Peyer's patch (tissue), 4 donors: ENCODE results near the gene ANP32B. TPM values are rescaled to one million over a fixed set of nuclear protein-coding genes. Genes with fewer than 3 reads are reported as not detected.
"Not testable (repeated sequence)": the region's sequence is repeated elsewhere in the genome, so short reads cannot be mapped to it uniquely, and the experiment has no call there.

Experiments
- DNase-seq, 3 donors: peaks; one replicate each; pipeline ENCODE4 v3.0.0-alpha.2; 2017 to 2019
- H3K27ac ChIP-seq, 4 donors: fragments of 200-600 bp; sonication (generic); one replicate each; pipeline ENCODE4 v1.5.1; 2016 to 2019
- H3K27me3 ChIP-seq, 2 donors: fragments of 200-600 bp; sonication (generic); one replicate each; pipeline ENCODE4 v1.5.1; 2019
- H3K36me3 ChIP-seq, 3 donors: fragments of 200-600 bp; sonication (generic); one replicate each; pipeline ENCODE4 v1.5.1; 2016 to 2019
- H3K4me1 ChIP-seq, 4 donors: fragments of 200-600 bp; sonication (generic); one replicate each; pipeline ENCODE4 v1.5.1; 2016 to 2019
- H3K4me3 ChIP-seq, 4 donors: fragments of 200-600 bp; sonication (generic); 1 replicate in 3 of 4; 2 replicates in 1 of 4; pipeline ENCODE4 v1.5.1; 2016 to 2019; ENCODE audit warnings: mild to moderate bottlenecking in 1 of 4
- H3K9me3 ChIP-seq, 4 donors: fragments of 200-600 bp; sonication (generic); one replicate each; pipeline ENCODE4 v1.5.1; 2016 to 2019; ENCODE audit warnings: mild to moderate bottlenecking in 1 of 4
- CTCF ChIP-seq, 6 experiments: fragments of 450-650 bp in 4 of 6; fragments of 200-600 bp in 2 of 6; sonication (generic) in 1 of 6; IDR thresholded peaks; one replicate each; pipeline ENCODE4 v1.5.1; 2017 to 2019; ENCODE audit warnings: antibody characterized with exemption in 6 of 6, mild to moderate bottlenecking in 3 of 6, moderate library complexity in 1 of 6
- POLR2A ChIP-seq, 2 donors: fragments of 450-650 bp; IDR thresholded peaks; one replicate each; pipeline ENCODE4 v1.5.1; 2017; ENCODE audit warnings: antibody characterized with exemption in 2 of 2, mild to moderate bottlenecking in 2 of 2, moderate library complexity in 2 of 2
- total RNA-seq, 4 donors: library from RNA; depleted of rRNA; stranded (reverse); fragments of >200 nt; gene quantifications; one replicate each; pipeline ENCODE4 v1.1.0, GENCODE V29; 2016

ANP32B gene
- total RNA-seq, 4 donors from 2014 or later, result 25.4 to 57.8 (median 36.6) TPM

DNA sequence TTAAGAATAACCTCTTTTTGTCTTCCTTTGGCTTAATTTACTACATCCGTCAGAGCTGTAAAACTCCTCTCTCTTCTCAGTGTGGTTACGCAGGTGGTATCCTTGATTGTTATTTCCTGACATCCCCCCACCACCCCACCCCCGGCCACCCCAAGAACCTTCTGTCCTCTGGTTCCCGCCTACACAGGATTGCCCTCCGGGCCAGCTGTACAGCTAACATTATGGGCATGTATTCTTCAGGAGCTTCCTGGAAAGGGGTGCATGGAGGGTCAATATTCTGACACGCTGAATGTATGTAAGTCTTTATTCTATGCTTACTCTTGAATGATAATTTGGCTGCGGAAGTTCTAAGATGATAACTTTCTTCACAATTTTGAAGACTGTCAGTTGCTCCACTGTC lies 13.0 kb upstream of the ANP32B start:
- H3K4me3 ChIP-seq, result no peak overlapping the region
- H3K27ac ChIP-seq, result no peak overlapping the region
- no peaks in the 10 kb centered on the region for H3K36me3 ChIP-seq
- TF ChIP-seq CTCF (IDR thresholded peaks at IDR 0.05) (no peak), POLR2A (IDR thresholded peaks at IDR 0.05) (no peak)
- no peaks in the 10 kb centered on the region for H3K4me1 ChIP-seq
- H3K27me3 ChIP-seq, result no peaks in the 10 kb centered on the region
- no peaks in the 10 kb centered on the region for H3K9me3 ChIP-seq
- no peak for DNase-seq

GRCh38 chr9:97972753-97973152 lies 10.4 kb upstream of the ANP32B start:
- H3K27ac ChIP-seq, result no peak overlapping the region
- H3K9me3 ChIP-seq, result no peaks in the 10 kb centered on the region
- H3K36me3 ChIP-seq, result no peaks in the 10 kb centered on the region
- no peak overlapping the region for H3K4me3 ChIP-seq
- no peaks in the 10 kb centered on the region for H3K4me1 ChIP-seq
- DNase-seq, result no peak
- no peaks in the 10 kb centered on the region for H3K27me3 ChIP-seq
- TF ChIP-seq CTCF (IDR thresholded peaks at IDR 0.05), result no peak
- TF ChIP-seq POLR2A (IDR thresholded peaks at IDR 0.05), result no peak

DNA sequence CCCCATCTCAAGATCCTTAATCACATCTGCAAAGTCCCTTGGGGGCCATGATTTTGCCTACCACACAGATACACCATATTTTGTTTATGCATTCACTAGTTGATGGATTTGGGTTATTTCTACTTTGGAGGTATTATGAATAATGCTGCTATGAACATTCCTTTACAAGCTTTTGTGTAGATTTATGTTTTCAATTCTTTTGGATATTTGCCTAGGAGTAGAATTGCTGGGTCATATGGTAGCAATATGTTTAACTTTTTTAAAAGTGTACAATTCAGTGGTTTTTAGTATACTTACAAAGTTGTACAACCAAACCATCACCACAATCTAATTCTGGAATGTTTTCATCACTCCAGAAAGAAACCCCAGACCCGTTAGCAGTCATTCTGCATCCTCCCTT lies 7.8 kb upstream of the ANP32B start:
- TF ChIP-seq POLR2A (IDR thresholded peaks at IDR 0.05), result no peak
- Histone ChIP-seq H3K27me3 (no peaks in the 10 kb centered on the region), H3K9me3 (no peaks in the 10 kb centered on the region)

DNA sequence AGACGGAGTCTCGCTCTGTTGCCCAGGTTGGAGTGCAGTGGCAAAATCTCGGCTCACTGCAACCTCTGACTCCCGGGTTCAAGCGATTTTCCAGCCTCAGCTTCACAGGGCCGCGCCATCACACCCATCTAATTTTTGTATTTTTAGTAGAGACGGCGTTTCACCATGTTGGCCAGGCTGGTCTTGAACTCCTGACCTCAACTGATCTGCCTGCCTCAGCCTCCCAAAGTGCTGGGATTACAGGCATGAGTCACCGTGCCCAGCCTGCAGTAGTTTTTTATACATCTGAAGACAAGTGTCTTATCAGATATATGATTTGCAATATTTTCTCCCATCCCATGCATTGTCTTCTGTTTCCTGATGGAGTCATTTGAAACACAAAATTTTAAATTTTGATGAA lies 6.5 kb upstream of the ANP32B start:
- H3K4me1 ChIP-seq, H3K4me3 ChIP-seq, H3K36me3 ChIP-seq, DNase-seq, H3K9me3 ChIP-seq, H3K27ac ChIP-seq, H3K27me3 ChIP-seq: not testable (repeated sequence)

More for the DNA sequence above, 7.8 kb upstream of the ANP32B start:
- H3K36me3 ChIP-seq, result no peaks in the 10 kb centered on the region
- no peak overlapping the region for H3K27ac ChIP-seq
- H3K4me1 ChIP-seq, result no peaks in the 10 kb centered on the region
- H3K4me3 ChIP-seq, result no peak overlapping the region
- DNase-seq, result no peak

DNA sequence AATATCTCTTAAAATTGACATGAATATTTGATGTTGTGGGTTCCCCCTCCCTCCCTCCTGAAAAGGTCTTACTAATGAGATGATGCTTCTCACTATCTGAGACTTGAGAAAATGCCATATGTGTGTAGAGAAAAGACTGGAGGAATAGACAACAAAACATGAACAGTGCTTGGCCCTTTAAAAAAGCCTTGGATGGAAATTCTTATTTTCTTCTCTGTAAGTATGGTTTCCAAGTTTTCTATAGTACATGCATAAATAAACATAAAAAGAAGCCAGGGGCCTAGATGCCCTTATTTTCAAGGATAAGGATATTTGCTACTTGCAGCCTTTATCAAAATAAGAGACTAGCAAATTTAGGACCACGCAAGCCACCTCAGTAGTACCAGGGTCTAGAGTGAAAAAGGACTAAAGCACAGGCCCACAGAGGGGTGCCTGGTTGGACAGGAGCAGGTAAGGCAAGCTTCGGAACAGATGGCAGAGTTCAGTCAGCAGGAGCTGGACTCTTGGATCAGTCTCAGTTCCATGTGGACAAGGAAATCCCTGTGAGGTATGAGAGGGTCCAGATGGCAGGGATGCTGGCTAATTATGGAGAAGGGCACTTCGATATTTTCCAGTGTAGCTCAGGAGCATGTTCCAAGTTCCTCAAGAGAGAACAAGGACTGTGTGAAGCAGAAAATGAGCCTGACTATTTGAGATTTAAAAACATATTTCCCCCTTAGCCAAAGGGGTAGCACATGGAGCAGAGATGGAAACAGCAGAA lies 4.6 kb upstream of the ANP32B start:
- Histone ChIP-seq H3K36me3 (no peaks in the 10 kb centered on the region), H3K27ac (no peak overlapping the region), H3K4me3 (no peak overlapping the region), H3K27me3 (no peaks in the 10 kb centered on the region), H3K9me3 (no peaks in the 10 kb centered on the region), H3K4me1 (peaks cover 3 to 6% (median 5%) of the 10 kb centered on the region in 4 donors)
- TF ChIP-seq CTCF (IDR thresholded peaks at IDR 0.05) (no peak), POLR2A (IDR thresholded peaks at IDR 0.05) (no peak)
- no peak for DNase-seq

DNA sequence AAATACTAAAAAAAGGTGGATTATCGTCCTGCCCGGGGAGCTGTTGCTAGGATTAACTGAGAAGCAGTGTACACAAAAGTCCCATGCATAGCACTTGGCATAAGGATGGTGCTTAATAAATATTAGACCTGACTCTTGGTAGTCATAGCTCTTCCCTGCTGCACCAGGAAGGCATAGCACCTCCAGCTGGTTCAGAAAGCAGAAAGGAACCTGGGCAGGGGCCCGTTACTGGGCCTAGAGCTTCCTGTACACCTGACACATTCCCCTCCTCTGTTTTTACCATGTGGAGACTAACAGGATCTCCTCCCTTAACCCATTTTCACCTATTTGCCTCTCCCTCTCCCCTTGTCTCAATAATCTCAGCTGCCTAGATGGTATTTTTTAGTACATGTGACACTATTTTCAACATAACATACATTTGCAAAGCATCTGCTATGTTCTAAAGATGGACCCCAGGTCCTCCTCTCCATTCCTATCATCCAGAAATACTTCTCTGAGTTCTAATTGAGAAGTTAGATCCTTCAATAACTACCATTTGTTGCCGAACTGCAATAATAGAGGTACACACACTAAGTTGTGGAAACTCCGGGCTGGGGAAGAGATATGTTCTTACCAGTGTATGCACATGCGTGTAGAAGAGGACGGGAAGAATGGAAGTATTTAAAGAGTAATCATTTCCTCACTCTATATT lies 3.2 kb upstream of the ANP32B start:
- Histone ChIP-seq H3K27ac (no peak overlapping the region), H3K27me3 (no peaks in the 10 kb centered on the region), H3K4me1 (peaks cover 3 to 6% (median 5%) of the 10 kb centered on the region in 4 donors), H3K36me3 (no peaks in the 10 kb centered on the region), H3K9me3 (no peaks in the 10 kb centered on the region), H3K4me3 (no peak overlapping the region)
- no peak for DNase-seq
- TF ChIP-seq POLR2A (IDR thresholded peaks at IDR 0.05) (no peak), CTCF (IDR thresholded peaks at IDR 0.05) (no peak)
